ENCODE data around the gene ADAM33. TPM values are rescaled to one million over a fixed set of nuclear protein-coding genes. Genes with fewer than 3 reads are reported as not detected.

ADAM33 gene
- total and polyA plus RNA-seq, 2 of the 8 experiments (the other 6 are each of a cell fraction or from before 2014, with no cell fraction given): 4.2 to 6.0 TPM

DNA sequence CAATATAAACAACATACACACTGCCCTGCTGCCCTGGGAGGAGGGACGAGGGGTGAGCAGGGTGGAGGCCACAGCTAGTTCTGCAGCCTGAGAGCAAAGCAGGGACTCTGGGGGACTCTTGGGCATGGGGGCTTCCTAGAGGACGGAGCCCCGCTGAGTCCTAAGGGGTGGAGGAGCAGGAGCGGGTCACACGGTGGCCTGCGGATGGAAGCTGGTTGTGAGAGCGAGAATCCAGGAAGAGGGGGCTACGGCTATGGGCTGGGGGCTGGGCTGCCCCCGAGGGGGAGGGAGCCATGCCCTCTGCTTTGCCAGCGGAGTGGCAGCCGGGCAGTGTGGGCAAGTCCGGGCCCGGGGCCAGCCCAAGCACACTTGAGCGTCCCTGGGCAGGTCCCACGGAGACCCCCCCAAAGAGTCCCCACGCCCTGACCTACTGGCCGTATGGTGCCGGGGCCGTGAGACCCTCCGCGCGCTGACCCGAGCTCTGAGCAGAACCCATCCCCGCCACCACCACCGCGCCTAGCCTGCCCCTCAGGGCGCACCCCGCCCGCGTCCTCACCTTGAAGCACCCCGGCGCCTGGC lies 369 bp downstream of the ADAM33 start:
- Histone ChIP-seq H3K23me2 (ENCODE audit: low read depth, low read length) (peaks cover 11% of the 10 kb centered on the region), H3K36me3 (ENCODE audit: control insufficient read depth in 2 of 4, insufficient read depth in 4 of 4, low read length in 3 of 4) (no peaks in the 10 kb centered on the region), H4K91ac (replicated peaks; ENCODE audit: insufficient read length, low read length) (peak overlapping the region; percentile 8), H3K27ac (ENCODE audit: low read depth, low read length) (no peak overlapping the region), H3K23ac (ENCODE audit: insufficient read length) (no peak overlapping the region), H2BK15ac (ENCODE audit: low read length) (peak overlapping the region; percentile 75), H3K14ac (ENCODE audit: insufficient read length) (no peak overlapping the region), H2BK120ac (replicated peaks; ENCODE audit: low read depth, low read length) (no peak overlapping the region), H4K5ac (ENCODE audit: insufficient read length, low read depth, low read length) (no peak overlapping the region), H3K79me2 (ENCODE audit: control insufficient read depth in 1 of 2, insufficient read depth in 2 of 2, low read length in 2 of 2) (no peaks in the 10 kb centered on the region), H2BK12ac (ENCODE audit: low read depth, low read length) (0 out of 2 replicates have a peak overlapping the region, but pooled peaks have one; percentile 63), H3K4me1 (replicated peaks in 1 of 4; ENCODE audit: control insufficient read depth in 3 of 4, insufficient read depth in 4 of 4, low read length in 3 of 4) (peaks cover 5 to 32% (median 17%) of the 10 kb centered on the region in 4 experiments), H2BK5ac (ENCODE audit: low read depth, low read length) (no peak overlapping the region), H3K9ac (replicated peaks in 1 of 4; ENCODE audit: extremely low read depth in 1 of 4, low read depth in 3 of 4, low read length in 3 of 4) (no peak overlapping the region), H3K27me3 (replicated peaks in 1 of 4; ENCODE audit: control insufficient read depth in 3 of 4, extremely low read depth in 1 of 4, insufficient read depth in 3 of 4, low read length in 3 of 4) (peaks cover 0 to 13% (median 8%) of the 10 kb centered on the region in 4 experiments; a peak in 6 of 7 replicates), H3K9me3 (ENCODE audit: insufficient read depth in 2 of 2, low read depth in 1 of 2, low read length in 1 of 2) (no peaks in the 10 kb centered on the region), H2AK5ac (ENCODE audit: low read depth, low read length) (no peak overlapping the region), H3K56ac (replicated peaks; ENCODE audit: insufficient read length, low read depth, low read length) (no peak overlapping the region), H3K4me3 (ENCODE audit: extremely low read depth in 1 of 4, insufficient read depth in 2 of 4, low read depth in 3 of 4, low read length in 4 of 4) (peak overlapping the region; percentile 48 to 65 (median 58)), H3K18ac (ENCODE audit: extremely low read depth, low read length) (no peak overlapping the region; the same call in 1 of the 2 replicates), H2AFZ (ENCODE audit: low read length) (peak overlapping the region; percentile 85; the same call in 1 of the 2 replicates), H4K8ac (ENCODE audit: extremely low read depth, insufficient read depth, low read length) (peak overlapping the region; percentile 79), H4K20me1 (replicated peaks in 1 of 2; ENCODE audit: control insufficient read depth in 1 of 2, insufficient read depth in 2 of 2, low read length in 2 of 2) (no peaks in the 10 kb centered on the region), H2BK20ac (ENCODE audit: low read length) (peak overlapping the region; percentile 72; the same call in 1 of the 2 replicates), H3K4me2 (ENCODE audit: insufficient read depth in 1 of 2, low read depth in 2 of 2, low read length in 2 of 2) (peak overlapping the region; percentile 71 to 76), H3K79me1 (ENCODE audit: low read depth, low read length) (no peaks in the 10 kb centered on the region), H3K4ac (replicated peaks; ENCODE audit: insufficient read length, low read depth, low read length) (no peak overlapping the region)
- no peak for FAIRE-seq
- ChIA-PET POLR2A (ENCODE audit: partially characterized antibody) (interaction anchor here (1.1 to 1.7 kb wide), 3 partner anchors 9 to 70 kb away, joined by 3 to 4 read pairs (median 3); no protein-coding TSS in a partner anchor), CTCF (ENCODE audit: partially characterized antibody) (interaction anchor here (0.6 to 45.1 kb wide), 5 partner anchors 5 to 117 kb away, joined by 3 to 1432 read pairs (median 6); partner anchors contain the start of genes ADAM33 and SIGLEC1)
- TF ChIP-seq ATF2 (IDR thresholded peaks at IDR 0.05; ENCODE audit: low read length): no peak
- TF ChIP-seq SP4 (IDR thresholded peaks at IDR 0.05; ENCODE audit: low read length): no peak
- no peak for TF ChIP-seq ZNF274 (IDR thresholded peaks at IDR 0.05; ENCODE audit: borderline replicate concordance, extremely low read depth, low read length)
- no peak for TF ChIP-seq FOSL1 (IDR thresholded peaks at IDR 0.05; ENCODE audit: insufficient read depth, low read depth, low read length)
- no peak for TF ChIP-seq SIN3A (conservative IDR thresholded peaks at IDR 0.05 in 1 of 2, IDR thresholded peaks at IDR 0.05 in 1 of 2; ENCODE audit: low read depth in 1 of 2, low read length in 2 of 2)
- TF ChIP-seq SUZ12 (IDR thresholded peaks at IDR 0.05; ENCODE audit: low read length): 0 out of 2 replicates have a peak, but pooled peaks have one; percentile 34
- WGBS, 2 experiments (ENCODE audit: extremely low coverage in 1 of 2, insufficient coverage in 1 of 2, insufficient read length in 1 of 2, insufficient replicate concordance in 2 of 2, low coverage in 1 of 2, low lambda C conversion rate in 2 of 2, missing lambda C conversion rate in 1 of 2): 20% methylated on average over 23 of the region's 32 CpGs; no CpG with 5 or more reads in 1 of the 2 experiments
- DNase-seq (ENCODE audit: low read depth in 1 of 2, low spot score in 2 of 2): no peak

Measured in H1 (cell line).